Activated CD4-positive, alpha-beta T cell treated with anti-CD3 and anti-CD28 coated beads, Interleukin-2, amount 50 U/mL, for 24 hours (primary cell): ENCODE results near the gene NAV2.
"Not testable (repeated sequence)": the region's sequence is repeated elsewhere in the genome, so short reads cannot be mapped to it uniquely, and the experiment has no call there.

ENCODE experiments used
- DNase-seq, 2 donors: peaks; one replicate each; pipeline ENCODE4 v3.0.0-alpha.2; 2020; ENCODE audit warnings: low read depth in 1 of 2, low spot score in 1 of 2

NAV2 gene

DNA sequence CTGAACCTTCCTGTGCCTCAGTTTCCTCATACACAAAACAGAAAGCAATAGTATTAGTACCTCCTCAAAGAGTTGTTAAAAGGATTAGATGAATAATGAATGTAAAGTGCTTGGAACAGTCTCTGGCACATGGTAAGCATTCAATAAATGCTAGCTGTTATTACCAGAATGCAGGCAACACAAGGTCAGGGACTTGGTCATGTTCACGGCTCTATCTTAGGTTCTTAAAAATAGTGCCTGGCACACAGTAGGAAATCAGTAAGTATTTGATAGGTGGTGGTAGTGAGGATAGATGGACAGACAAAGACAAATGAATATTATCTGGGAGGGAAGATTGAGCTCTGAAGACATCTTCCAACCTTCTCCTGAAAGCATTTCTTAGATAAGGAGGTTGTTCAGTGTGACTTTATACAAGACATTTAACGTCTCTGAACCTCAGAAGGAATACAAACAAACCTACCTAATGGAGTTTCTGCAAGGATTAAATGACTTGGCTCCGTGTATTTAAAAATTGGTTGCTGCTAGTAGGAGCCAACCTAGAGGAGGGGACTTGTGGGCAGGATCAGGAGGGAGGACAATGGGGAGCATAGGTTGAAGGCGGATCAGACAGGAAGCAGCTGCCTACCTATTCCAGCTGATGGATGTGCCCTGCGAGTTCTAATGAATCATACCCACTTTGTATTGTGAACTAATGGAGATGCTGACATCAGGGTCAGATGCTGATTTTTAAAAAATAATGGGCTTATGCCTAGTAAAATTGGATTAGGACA, 353.6 kb downstream of the NAV2 start:
- no peak for DNase-seq

DNA sequence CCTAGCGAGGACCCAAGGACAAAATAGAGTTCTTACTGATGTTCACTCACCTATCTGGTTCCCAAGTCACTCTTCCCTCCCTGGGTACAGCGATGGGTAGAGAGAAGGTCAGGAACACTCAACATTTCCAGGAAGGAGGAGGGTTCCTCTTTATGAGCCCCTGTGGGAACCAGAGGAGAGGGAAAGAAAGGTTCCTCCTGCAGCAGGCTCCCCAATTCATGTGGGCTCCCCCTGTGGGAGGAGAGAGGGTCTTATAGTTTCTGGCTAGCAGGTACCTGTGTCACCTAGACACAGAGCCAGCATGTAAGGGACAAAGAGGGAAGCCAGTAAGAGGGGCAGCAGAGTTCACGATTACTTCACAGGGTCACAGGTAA, 354.1 kb downstream of the NAV2 start:
- DNase-seq = no peak

GRCh38 chr11:20067665-20068064, 355.0 kb downstream of the NAV2 start:
- no peak for DNase-seq

- DNase-seq = no peak
Observed at GRCh38 chr11:20068691-20069090, 356.1 kb downstream of the NAV2 start.

DNA sequence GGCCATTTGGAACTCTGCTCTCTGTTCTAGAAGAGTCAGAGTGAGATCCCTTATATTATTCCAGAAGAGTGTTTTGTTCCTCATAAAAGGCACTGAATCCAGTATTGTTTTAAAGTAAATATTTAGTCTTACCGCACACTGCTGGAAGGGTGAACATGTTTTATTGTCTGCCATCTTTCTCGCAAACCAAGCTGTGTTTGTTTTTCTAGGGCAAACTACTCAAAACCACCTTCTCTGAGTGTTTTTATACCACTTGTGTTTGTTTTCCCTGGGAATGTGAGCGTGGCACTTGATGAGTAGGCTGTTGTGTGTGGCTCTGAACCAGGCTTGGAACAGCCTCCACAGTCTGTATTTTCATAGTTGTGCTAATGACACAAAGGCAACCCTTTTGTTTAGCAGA, 357.8 kb downstream of the NAV2 start:
- no peak for DNase-seq

DNA sequence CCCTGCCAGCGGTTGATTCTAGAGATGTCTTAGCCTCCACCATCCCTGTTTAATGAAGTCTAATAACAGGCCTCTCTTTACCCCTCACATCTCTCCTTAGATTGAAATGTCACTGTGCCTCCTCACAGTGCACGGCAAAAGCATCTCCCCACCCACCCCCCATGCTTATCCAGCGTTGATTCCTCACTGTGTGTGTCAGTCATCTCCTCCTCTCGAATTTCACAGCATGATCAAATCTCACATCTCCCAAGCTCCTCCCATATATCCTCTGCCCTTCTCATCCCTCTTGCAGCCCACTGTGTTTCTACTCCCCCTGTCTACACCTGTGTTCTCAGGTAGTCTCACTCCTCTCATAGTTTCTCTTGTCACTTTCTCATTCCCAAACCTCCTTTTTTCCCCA, 363.0 kb downstream of the NAV2 start:
- DNase-seq = no peak

GRCh38 chr11:20078846-20079245, 366.2 kb downstream of the NAV2 start:
- DNase-seq = no peak

GRCh38 chr11:20080032-20080685, 367.5 kb downstream of the NAV2 start:
- DNase-seq = no peak

DNA sequence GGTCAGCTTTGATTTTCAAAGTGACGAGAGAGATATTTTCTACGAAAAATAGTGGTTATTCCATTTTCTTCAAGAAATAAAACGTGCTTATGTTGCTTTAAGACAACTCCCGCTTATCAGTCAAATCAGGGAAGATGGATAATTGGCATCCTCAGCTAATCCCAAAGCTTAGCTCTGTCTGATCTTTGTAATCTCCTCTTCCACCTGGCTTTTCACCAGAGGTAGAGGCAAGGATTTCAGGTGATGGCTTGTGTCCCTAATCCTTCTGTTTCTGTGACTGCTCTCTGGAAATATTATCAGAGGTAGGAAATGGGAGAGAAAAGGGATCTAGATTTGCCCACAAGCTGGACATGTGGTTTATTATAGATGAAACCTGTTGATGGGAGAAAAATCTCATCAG, 368.7 kb downstream of the NAV2 start:
- DNase-seq = no peak

- DNase-seq = not testable (repeated sequence)
Observed at GRCh38 chr11:20083877-20084276, 371.2 kb downstream of the NAV2 start.

- DNase-seq = no peak
Observed at GRCh38 chr11:20084921-20085814, 372.5 kb downstream of the NAV2 start.

DNA sequence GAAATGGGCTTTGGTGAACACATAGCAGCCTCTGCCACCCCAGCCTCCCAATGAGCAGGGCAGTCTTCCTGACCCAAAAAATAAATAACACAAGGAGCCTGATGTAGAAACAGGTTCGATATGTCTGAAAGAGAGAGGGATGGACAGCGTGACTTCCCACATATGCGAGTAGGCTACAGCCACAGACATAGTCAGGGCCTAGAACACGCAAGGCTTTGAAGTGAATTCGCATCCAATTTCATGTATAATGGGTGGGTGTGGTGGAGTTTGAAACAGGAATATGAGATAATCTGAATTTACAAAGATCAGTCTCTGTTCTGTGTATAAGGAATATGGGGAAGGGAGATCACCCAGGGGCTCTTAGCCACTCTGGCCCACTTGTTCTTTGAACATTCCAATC, 373.3 kb downstream of the NAV2 start:
- no peak for DNase-seq

- DNase-seq = no peak
Observed at GRCh38 chr11:20087118-20087521, 374.5 kb downstream of the NAV2 start.

GRCh38 chr11:20088397-20089225, 376.0 kb downstream of the NAV2 start:
- DNase-seq = no peak

DNA sequence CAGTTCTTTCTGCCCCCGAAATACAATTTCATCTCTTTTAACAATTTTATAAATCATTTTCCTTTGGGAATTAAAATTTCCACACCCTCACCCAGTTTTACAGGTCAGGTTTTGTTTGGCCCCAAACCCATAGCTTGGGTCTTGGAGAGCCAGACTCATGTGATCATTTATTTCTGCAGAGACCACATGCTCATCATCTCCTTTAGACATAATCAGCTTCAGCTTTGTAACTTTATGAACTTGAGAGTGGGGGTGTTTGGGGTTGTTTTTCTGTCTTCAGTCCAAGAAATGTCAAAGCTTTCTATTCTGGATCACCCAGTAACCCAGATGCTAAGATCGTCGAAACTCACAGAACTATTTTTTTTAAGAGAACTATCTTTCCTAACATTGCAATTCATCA, 376.7 kb downstream of the NAV2 start:
- DNase-seq = no peak

DNA sequence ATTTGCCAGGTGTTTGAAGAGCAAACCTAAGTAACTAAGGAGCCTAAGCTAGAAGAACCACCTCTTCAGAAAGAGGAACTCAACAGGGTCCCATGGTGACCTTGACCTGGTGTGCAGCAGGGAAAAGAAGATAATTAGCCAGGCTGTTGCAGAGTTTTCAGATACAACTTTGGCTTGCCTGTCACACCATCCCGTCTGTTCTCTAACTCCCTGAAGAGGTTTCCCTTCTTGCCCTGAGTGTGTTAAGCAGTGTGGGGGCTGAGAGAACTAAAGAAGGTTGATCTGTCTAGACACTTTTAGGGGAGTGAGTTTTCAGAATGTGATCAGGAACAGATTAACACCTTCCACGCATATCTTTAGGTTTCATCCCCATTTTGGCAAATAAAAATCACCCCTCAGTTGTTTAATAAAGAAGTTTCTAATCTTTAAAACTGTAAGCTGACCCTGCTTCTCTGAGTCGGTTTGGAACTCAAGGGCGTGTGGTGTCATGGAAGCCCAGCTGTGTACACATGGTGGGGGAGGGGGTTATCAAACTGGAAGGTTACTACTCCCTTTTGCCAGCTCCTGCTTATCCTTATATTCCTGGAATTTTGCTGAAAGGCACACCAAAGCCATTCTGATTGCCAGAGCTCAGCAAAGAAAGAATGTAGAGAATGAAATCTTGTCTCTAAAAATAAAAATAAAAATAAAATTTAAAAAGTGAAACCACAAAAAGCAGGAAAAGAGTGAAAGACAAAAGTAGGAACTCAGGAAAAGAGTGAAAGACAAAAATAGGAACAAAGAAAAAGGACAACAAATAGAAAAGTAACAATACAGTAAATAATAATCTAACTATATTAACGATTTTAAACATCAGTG, 377.4 kb downstream of the NAV2 start:
- no peak for DNase-seq

DNA sequence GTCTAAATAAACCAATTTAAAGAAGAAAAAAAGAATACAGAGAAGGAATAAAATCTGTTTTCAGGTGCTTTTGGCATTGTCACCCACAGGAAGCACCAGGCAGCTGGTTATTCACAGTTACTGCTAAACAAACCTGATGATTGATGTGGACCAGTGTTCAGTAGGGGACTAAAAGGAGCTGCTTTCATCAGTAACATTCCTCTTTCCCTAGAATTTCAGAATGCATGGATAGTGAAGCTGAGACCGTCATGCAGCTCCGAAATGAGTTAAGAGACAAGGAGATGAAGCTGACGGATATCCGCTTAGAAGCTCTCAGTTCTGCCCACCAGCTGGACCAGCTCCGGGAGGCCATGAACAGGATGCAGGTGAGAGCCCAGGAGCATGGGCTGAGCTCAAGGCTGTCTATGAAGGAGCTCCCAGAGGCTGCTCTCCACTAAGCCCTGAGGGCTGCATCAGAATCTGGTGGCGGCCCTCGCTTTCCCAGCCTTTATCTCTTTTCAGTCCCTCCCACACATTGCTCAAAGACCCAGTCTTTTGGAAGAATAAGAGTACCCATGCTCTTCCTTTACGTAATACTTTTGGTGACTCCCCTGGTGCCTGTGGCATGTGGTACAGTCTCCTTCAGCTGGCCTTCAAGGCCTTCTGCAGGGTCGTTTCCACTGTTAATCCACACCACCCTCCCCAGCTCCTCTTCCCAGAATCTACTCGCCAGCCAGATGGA, 378.2 kb downstream of the NAV2 start:
- no peak for DNase-seq

DNA sequence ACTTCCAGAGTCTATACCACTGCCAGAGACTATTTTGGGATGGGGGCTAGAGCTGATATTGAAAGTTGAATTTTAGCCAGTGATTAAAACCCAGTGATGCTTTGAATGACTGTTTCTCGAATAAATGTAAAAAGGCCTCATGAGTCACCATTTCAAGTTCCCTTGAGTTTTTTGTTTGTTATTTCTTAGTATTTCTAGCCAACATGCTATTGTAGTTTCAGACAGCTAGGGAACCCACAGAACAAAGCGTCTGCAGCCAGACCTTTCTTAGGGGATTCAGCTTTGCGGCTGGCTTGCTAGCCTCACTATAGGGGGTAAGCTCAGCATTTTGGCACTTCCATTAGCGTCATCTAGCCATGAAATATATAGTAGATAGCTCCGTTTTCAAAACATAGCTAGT, 381.1 kb downstream of the NAV2 start:
- DNase-seq = no peak

DNA sequence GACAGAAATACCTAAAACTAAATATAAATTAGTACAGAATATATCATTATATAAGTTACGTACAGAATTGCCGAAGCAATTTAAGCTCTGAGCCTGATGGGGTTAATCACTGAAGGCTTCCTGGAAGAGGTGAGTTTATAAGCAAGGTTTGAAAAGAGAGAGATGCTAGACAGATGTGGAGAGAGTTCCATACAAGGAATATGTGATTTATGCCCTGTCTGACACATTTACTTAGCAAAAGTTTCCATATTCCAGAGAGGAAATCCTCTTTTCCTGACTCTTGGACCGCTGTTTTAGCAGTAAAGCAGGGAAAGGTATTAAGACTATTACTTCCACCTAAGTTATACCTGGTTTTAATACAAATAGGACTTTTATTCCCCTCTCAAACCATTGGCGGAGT, 382.6 kb downstream of the NAV2 start:
- no peak for DNase-seq
